WTC11 (cell line): ENCODE results near the gene ABCA1. TPM values are rescaled to one million over a fixed set of nuclear protein-coding genes. Genes with fewer than 3 reads are reported as not detected.

ENCODE experiments used
- ATAC-seq: fragments of 200-7000 bp; cut with Tn5 transposase; 2 replicates; pipeline ENCODE4 v1.10.0; 2021; ENCODE audit warnings: mild to moderate bottlenecking, moderate library complexity
- CTCF ChIA-PET: fragments of 300-600 bp; sonication (Branson Sonifier 250); formaldehyde crosslinking; loops from one replicate; lab custom pipeline; 2021; ENCODE audit warnings: antibody characterized with exemption; lab: Charles Lee
- POLR2A ChIA-PET: fragments of 350-600 bp; sonication (Branson Sonifier 250); formaldehyde crosslinking; loops from one replicate; lab custom pipeline; 2021; ENCODE audit warnings: antibody characterized with exemption; lab: Charles Lee
- DNase-seq: peaks from one replicate; pipeline ENCODE4 v3.0.0; 2021; ENCODE audit warnings: low spot score
- H3K27ac Mint-ChIP-seq: 2 replicates; pipeline ENCODE4 v1.8.0; 2021; ENCODE audit warnings: mixed read lengths
- H3K27me3 Mint-ChIP-seq: 2 replicates; pipeline ENCODE4 v1.8.0; 2021; ENCODE audit warnings: low read depth, mild to moderate bottlenecking, moderate library complexity, mixed read lengths
- H3K36me3 Mint-ChIP-seq: 2 replicates; pipeline ENCODE4 v1.8.0; 2021; ENCODE audit warnings: mixed read lengths
- H3K4me1 Mint-ChIP-seq: 2 replicates; pipeline ENCODE4 v1.8.0; 2022; ENCODE audit warnings: mixed read lengths
- H3K4me3 Mint-ChIP-seq: 2 replicates; pipeline ENCODE4 v1.8.0; 2021; ENCODE audit warnings: mild to moderate bottlenecking, moderate library complexity, mixed read lengths
- H3K9me3 Mint-ChIP-seq: 2 replicates; pipeline ENCODE4 v1.8.0; 2021; ENCODE audit warnings: mixed read lengths
- ATF3 ChIP-seq: sonication (generic); formaldehyde crosslinking; conservative IDR thresholded peaks from 2 replicates; pipeline ENCODE4 v1.8.1; 2022; ENCODE audit warnings: mild to moderate bottlenecking, missing genetic modification reagents
- CREB1 ChIP-seq: sonication (generic); formaldehyde crosslinking; IDR thresholded peaks from 2 replicates; pipeline ENCODE4 v1.8.0; 2023; ENCODE audit warnings: mild to moderate bottlenecking, missing genetic modification reagents
- CREM ChIP-seq: sonication (generic); formaldehyde crosslinking; IDR thresholded peaks from 2 replicates; pipeline ENCODE4 v1.8.1; 2022; ENCODE audit warnings: mild to moderate bottlenecking, missing genetic modification reagents, moderate library complexity
- EMX1 ChIP-seq: fragments of 250-450 bp; sonication (Bioruptor Pico); IDR thresholded peaks from 2 replicates; pipeline ENCODE4 v1.8.0; 2021; ENCODE audit warnings: mild to moderate bottlenecking
- FOXP1 ChIP-seq: sonication (generic); formaldehyde crosslinking; IDR thresholded peaks from 2 replicates; pipeline ENCODE4 v1.8.0; 2022; ENCODE audit warnings: missing genetic modification reagents, mild to moderate bottlenecking, moderate library complexity, borderline replicate concordance
- GRHL2 ChIP-seq: fragments of 250-450 bp; sonication (Bioruptor Pico); IDR thresholded peaks from 2 replicates; pipeline ENCODE4 v1.8.0; 2022; ENCODE audit warnings: mild to moderate bottlenecking, moderate library complexity; ENCODE audit not compliant: insufficient replicate concordance, severe bottlenecking
- KAT7 ChIP-seq: sonication (generic); formaldehyde crosslinking; IDR thresholded peaks from 2 replicates; pipeline ENCODE4 v1.8.1; 2023; ENCODE audit warnings: missing genetic modification reagents, mild to moderate bottlenecking, borderline replicate concordance
- OVOL2 ChIP-seq: fragments of 250-450 bp; sonication (Bioruptor Pico); IDR thresholded peaks from 2 replicates; pipeline ENCODE4 v1.9.0; 2021; ENCODE audit warnings: mild to moderate bottlenecking, borderline replicate concordance
- TP53 ChIP-seq: sonication (generic); formaldehyde crosslinking; IDR thresholded peaks from 2 replicates; pipeline ENCODE4 v1.8.1; 2023; ENCODE audit warnings: mild to moderate bottlenecking, missing genetic modification reagents
- ZBTB21 ChIP-seq: sonication (generic); formaldehyde crosslinking; IDR thresholded peaks from 2 replicates; pipeline ENCODE4 v1.8.1; 2023; ENCODE audit warnings: mild to moderate bottlenecking, missing genetic modification reagents, borderline replicate concordance
- ZMAT4 ChIP-seq: fragments of 250-450 bp; sonication (Bioruptor Pico); IDR thresholded peaks from 2 replicates; pipeline ENCODE4 v1.9.0; 2021; ENCODE audit warnings: mild to moderate bottlenecking
- ZNF232 ChIP-seq: sonication (generic); formaldehyde crosslinking; IDR thresholded peaks from 2 replicates; pipeline ENCODE4 v1.8.0; 2022; ENCODE audit warnings: mild to moderate bottlenecking, missing genetic modification reagents
- ZNF263 ChIP-seq: sonication (generic); formaldehyde crosslinking; IDR thresholded peaks from 2 replicates; pipeline ENCODE4 v1.8.1; 2022; ENCODE audit warnings: low read depth, mild to moderate bottlenecking, moderate library complexity, missing genetic modification reagents
- ZNF317 ChIP-seq: sonication (generic); formaldehyde crosslinking; IDR thresholded peaks from 2 replicates; pipeline ENCODE4 v1.8.1; 2023; ENCODE audit warnings: low read depth, mild to moderate bottlenecking, moderate library complexity, missing genetic modification reagents, borderline replicate concordance
- ZNF416 ChIP-seq: fragments of 250-450 bp; sonication (Bioruptor Pico); IDR thresholded peaks from 2 replicates; pipeline ENCODE4 v1.9.0; 2021; ENCODE audit warnings: mild to moderate bottlenecking, inconsistent platforms
- ZNF671 ChIP-seq: fragments of 250-450 bp; sonication (Bioruptor Pico); IDR thresholded peaks from 2 replicates; pipeline ENCODE4 v1.8.0; 2021; ENCODE audit warnings: mild to moderate bottlenecking
- total RNA-seq: library from RNA; stranded (reverse); gene quantifications from 3 replicates; pipeline ENCODE4 v1.2.3, GENCODE V29; 2021
- TF ChIP-seq, protein P1 (sequence below): sonication (generic); formaldehyde crosslinking; IDR thresholded peaks from 2 replicates; pipeline ENCODE4 v1.8.0; 2023; ENCODE audit warnings: mild to moderate bottlenecking, missing genetic modification reagents
- TF ChIP-seq, protein P2 (sequence below): fragments of 200-600 bp; IDR thresholded peaks from 2 replicates; pipeline ENCODE4 v1.8.0; 2022; ENCODE audit warnings: antibody characterized with exemption
- TF ChIP-seq, protein P3 (sequence below): sonication (generic); formaldehyde crosslinking; conservative IDR thresholded peaks from 2 replicates; pipeline ENCODE4 v1.8.1; 2023; ENCODE audit warnings: mild to moderate bottlenecking, low read depth, missing genetic modification reagents, moderate library complexity

ABCA1 gene
- total RNA-seq, 1 experiment from 2014 or later: 7.8 TPM

DNA sequence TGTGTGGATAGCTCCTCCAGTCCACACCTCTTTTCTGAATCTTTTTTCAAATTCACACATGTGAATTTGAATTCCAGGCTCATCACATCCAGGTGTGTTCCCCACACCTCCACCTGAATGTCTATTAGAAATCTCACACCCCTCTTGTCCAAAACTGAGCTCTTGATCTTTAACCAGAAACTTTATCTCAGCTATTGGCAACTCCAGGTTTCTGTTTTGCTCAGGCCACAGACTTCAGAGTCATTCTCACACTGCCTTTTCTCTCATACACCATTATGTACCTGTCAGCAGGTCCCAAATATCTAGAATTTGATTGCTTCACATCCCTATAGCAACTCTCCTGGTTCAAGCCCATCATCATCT is 152.4 kb downstream of the ABCA1 start (continued):
- TF ChIP-seq CREB1 (no peak), ZBTB21 (CRISPR knock-in tag) (no peak), ATF3 (CRISPR knock-in tag) (no peak), FOXP1 (no peak)
- TF ChIP-seq, all 79 proteins: peak for 0

DNA sequence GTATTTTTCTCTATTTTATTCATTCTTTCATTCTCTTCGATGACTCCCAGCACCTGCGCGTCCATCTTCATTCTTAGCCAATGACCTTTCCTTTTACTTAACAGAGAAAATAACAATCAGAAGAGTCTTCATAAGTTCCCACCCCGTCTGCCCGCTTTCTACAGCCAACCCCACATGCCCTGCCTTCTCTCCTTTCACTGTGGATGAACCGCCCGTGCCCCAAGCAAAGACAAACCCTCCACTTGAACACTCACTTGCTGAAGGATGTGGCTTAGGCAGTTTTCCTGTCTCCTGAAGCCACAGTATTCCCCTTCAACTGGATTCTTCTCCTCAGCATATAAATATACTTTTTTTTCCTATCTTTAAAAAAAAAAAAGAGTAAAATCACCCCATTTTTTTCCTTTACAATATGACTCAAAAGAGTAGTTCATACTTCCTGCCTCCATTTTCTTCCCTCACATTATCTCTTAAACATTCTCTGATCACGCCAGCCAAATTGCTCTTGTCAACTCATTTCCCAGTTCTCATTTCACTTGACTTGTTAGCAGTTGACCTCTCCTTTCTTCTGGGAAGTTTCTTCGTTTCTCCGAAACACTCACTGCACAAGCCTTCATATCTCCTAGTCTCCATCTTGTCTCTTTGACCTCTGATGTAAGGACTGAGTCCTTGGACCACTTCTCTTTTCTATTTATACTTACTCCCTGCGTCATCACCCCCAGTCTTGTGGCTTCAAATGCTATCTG is 153.0 kb downstream of the ABCA1 start:
- H3K36me3 Mint-ChIP-seq: no peaks in the 10 kb centered on the region
- H3K4me1 Mint-ChIP-seq: no peaks in the 10 kb centered on the region
- no peak for ATAC-seq
- H3K9me3 Mint-ChIP-seq: no peaks in the 10 kb centered on the region
- DNase-seq: no peak
- ChIA-PET POLR2A (no interaction called here), CTCF (no interaction called here)
- no peak overlapping the region for H3K27ac Mint-ChIP-seq
- TF ChIP-seq ZBTB21 (CRISPR knock-in tag): no peak
- TF ChIP-seq GRHL2 (CRISPR knock-in tag): no peak
- TF ChIP-seq ZNF671 (CRISPR knock-in tag): no peak
- TF ChIP-seq KAT7: no peak
- TF ChIP-seq ZNF317: no peak
- no peak for TF ChIP-seq TP53 (CRISPR knock-in tag)
- TF ChIP-seq ZNF263 (CRISPR knock-in tag): no peak
- TF ChIP-seq, protein P1, sequence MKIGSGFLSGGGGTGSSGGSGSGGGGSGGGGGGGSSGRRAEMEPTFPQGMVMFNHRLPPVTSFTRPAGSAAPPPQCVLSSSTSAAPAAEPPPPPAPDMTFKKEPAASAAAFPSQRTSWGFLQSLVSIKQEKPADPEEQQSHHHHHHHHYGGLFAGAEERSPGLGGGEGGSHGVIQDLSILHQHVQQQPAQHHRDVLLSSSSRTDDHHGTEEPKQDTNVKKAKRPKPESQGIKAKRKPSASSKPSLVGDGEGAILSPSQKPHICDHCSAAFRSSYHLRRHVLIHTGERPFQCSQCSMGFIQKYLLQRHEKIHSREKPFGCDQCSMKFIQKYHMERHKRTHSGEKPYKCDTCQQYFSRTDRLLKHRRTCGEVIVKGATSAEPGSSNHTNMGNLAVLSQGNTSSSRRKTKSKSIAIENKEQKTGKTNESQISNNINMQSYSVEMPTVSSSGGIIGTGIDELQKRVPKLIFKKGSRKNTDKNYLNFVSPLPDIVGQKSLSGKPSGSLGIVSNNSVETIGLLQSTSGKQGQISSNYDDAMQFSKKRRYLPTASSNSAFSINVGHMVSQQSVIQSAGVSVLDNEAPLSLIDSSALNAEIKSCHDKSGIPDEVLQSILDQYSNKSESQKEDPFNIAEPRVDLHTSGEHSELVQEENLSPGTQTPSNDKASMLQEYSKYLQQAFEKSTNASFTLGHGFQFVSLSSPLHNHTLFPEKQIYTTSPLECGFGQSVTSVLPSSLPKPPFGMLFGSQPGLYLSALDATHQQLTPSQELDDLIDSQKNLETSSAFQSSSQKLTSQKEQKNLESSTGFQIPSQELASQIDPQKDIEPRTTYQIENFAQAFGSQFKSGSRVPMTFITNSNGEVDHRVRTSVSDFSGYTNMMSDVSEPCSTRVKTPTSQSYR (CRISPR knock-in tag): no peak
- no peak for TF ChIP-seq ZNF416 (CRISPR knock-in tag)
- TF ChIP-seq, protein P2, sequence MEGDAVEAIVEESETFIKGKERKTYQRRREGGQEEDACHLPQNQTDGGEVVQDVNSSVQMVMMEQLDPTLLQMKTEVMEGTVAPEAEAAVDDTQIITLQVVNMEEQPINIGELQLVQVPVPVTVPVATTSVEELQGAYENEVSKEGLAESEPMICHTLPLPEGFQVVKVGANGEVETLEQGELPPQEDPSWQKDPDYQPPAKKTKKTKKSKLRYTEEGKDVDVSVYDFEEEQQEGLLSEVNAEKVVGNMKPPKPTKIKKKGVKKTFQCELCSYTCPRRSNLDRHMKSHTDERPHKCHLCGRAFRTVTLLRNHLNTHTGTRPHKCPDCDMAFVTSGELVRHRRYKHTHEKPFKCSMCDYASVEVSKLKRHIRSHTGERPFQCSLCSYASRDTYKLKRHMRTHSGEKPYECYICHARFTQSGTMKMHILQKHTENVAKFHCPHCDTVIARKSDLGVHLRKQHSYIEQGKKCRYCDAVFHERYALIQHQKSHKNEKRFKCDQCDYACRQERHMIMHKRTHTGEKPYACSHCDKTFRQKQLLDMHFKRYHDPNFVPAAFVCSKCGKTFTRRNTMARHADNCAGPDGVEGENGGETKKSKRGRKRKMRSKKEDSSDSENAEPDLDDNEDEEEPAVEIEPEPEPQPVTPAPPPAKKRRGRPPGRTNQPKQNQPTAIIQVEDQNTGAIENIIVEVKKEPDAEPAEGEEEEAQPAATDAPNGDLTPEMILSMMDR: no peak
- TF ChIP-seq OVOL2 (CRISPR knock-in tag): no peak
- TF ChIP-seq ZMAT4: no peak
- TF ChIP-seq EMX1: no peak
- TF ChIP-seq CREM (CRISPR knock-in tag): no peak
- TF ChIP-seq ZNF232 (CRISPR knock-in tag): no peak
- H3K27me3 Mint-ChIP-seq: no peaks in the 10 kb centered on the region
- H3K4me3 Mint-ChIP-seq: no peak overlapping the region

DNA sequence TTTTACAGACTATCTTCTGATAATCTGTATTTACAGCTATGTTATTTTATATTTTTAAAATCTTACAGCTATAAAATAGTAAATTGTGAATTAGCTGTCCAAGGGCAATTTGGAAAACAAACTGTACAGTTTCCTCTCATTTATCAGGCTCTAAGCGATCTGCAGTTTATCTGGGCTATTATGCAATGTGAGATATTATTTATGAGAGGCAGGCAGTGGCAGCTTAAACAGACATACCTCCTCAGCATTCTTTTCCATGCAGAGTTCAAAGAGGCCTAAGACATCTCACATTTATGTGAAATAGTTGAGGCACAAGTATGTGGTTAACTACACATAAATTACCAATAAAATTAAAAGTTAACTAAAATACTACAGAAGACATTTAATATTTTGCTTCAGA is 153.8 kb downstream of the ABCA1 start:
- no peak overlapping the region for H3K4me3 Mint-ChIP-seq
- H3K27ac Mint-ChIP-seq: no peak overlapping the region
- ChIA-PET POLR2A (no interaction called here), CTCF (no interaction called here)
- no peak for ATAC-seq
- H3K4me1 Mint-ChIP-seq: no peaks in the 10 kb centered on the region
- TF ChIP-seq, protein P3, sequence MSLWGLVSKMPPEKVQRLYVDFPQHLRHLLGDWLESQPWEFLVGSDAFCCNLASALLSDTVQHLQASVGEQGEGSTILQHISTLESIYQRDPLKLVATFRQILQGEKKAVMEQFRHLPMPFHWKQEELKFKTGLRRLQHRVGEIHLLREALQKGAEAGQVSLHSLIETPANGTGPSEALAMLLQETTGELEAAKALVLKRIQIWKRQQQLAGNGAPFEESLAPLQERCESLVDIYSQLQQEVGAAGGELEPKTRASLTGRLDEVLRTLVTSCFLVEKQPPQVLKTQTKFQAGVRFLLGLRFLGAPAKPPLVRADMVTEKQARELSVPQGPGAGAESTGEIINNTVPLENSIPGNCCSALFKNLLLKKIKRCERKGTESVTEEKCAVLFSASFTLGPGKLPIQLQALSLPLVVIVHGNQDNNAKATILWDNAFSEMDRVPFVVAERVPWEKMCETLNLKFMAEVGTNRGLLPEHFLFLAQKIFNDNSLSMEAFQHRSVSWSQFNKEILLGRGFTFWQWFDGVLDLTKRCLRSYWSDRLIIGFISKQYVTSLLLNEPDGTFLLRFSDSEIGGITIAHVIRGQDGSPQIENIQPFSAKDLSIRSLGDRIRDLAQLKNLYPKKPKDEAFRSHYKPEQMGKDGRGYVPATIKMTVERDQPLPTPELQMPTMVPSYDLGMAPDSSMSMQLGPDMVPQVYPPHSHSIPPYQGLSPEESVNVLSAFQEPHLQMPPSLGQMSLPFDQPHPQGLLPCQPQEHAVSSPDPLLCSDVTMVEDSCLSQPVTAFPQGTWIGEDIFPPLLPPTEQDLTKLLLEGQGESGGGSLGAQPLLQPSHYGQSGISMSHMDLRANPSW (CRISPR knock-in tag): no peak
- no peaks in the 10 kb centered on the region for H3K27me3 Mint-ChIP-seq
- no peak for DNase-seq
- no peaks in the 10 kb centered on the region for H3K9me3 Mint-ChIP-seq
- H3K36me3 Mint-ChIP-seq: no peaks in the 10 kb centered on the region
